Activated T-cell treated with anti-CD3 and anti-CD28 coated beads, Interleukin-2, amount 50 U/mL, for 72 hours (primary cell): Measurements from ENCODE around the gene DGKB. TPM values are rescaled to one million over a fixed set of nuclear protein-coding genes. Genes with fewer than 3 reads are reported as not detected.

ENCODE experiments used
- ATAC-seq, 2 donors: fragments of 150-1000 bp; cut with Tn5 transposase; replicated peaks in 1 of 2; 2 replicates each; pipeline ENCODE4 v1.10.0; 2021; ENCODE audit warnings: moderate library complexity in 2 of 2, mild to moderate bottlenecking in 1 of 2
- DNase-seq, 2 donors: peaks; one replicate each; pipeline ENCODE4 v3.0.0; 2021 to 2022; ENCODE audit warnings: mixed read lengths in 1 of 2
- H3K27ac Mint-ChIP-seq: one replicate; pipeline ENCODE4 v1.8.0; 2022; ENCODE audit warnings: mild to moderate bottlenecking, moderate library complexity, mixed read lengths
- H3K27me3 Mint-ChIP-seq: one replicate; pipeline ENCODE4 v1.8.0; 2022; ENCODE audit warnings: low read depth, mixed read lengths
- H3K36me3 Mint-ChIP-seq, 2 donors: one replicate each; pipeline ENCODE4 v1.8.0; 2022; ENCODE audit warnings: mixed read lengths in 2 of 2, mild to moderate bottlenecking in 1 of 2; ENCODE audit not compliant: insufficient read depth in 2 of 2
- H3K4me1 Mint-ChIP-seq: one replicate; pipeline ENCODE4 v1.8.0; 2022; ENCODE audit warnings: low read depth, mixed read lengths
- H3K4me3 Mint-ChIP-seq, 2 donors: one replicate each; pipeline ENCODE4 v1.8.0; 2022; ENCODE audit warnings: mild to moderate bottlenecking in 2 of 2, mixed read lengths in 2 of 2, moderate library complexity in 2 of 2
- H3K9me3 Mint-ChIP-seq, 2 donors: one replicate each; pipeline ENCODE4 v1.8.0; 2022; ENCODE audit warnings: mixed read lengths in 2 of 2
- total RNA-seq, 2 donors: library from RNA; stranded (reverse); gene quantifications; one replicate each; pipeline ENCODE4 v1.2.3, GENCODE V29; 2022

DGKB gene
- total RNA-seq, 2 donors from 2014 or later, result not detected

DNA sequence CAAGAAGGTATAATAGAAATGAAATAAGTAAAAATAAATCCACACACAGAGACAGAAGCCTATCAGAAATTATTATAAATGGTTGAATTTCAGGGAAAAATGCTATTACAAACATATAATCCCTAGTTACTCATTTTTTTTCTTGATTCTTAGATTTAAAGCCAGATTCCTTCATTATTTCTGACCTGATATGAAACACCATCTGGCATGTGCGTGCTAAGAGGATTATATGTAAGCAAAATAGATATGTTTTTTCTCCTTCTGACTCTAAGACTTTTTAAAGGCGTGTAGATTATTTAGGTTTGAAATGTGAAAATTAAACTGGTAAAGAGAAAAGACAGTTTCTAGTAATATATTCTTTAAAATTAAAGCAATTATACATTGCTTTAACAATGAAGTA, 676.4 kb downstream of the DGKB start:
- ATAC-seq, result no peak
- Mint-ChIP-seq H3K27ac (no peak overlapping the region), H3K4me3 (no peak overlapping the region), H3K36me3 (no peaks in the 10 kb centered on the region), H3K9me3 (peaks cover 2 to 5% of the 10 kb centered on the region in 2 donors), H3K4me1 (no peaks in the 10 kb centered on the region), H3K27me3 (no peaks in the 10 kb centered on the region)
- no peak for DNase-seq

DNA sequence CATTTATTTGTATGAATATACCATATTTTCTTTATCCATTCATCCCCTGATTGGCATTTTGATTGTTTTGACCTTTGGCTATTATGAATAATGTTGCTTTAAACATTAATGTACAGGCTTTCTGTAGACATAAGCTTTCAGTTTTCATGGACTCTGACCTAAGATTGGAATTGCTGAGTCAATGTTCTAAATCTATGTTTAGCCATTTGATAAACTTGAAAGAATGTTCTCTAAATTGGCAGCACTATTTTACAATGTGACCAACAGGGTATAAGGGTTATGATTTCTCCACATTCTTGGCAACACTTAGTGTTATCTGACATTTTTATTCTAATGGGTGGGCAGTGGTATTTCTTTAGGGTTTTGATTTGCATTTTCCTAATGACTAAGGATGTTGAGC, 683.4 kb downstream of the DGKB start:
- Mint-ChIP-seq H3K36me3 (no peaks in the 10 kb centered on the region), H3K9me3 (no peaks in the 10 kb centered on the region), H3K4me1 (no peaks in the 10 kb centered on the region), H3K27me3 (no peaks in the 10 kb centered on the region), H3K27ac (no peak overlapping the region), H3K4me3 (no peak overlapping the region)
- DNase-seq (no peak), ATAC-seq (no peak)

DNA sequence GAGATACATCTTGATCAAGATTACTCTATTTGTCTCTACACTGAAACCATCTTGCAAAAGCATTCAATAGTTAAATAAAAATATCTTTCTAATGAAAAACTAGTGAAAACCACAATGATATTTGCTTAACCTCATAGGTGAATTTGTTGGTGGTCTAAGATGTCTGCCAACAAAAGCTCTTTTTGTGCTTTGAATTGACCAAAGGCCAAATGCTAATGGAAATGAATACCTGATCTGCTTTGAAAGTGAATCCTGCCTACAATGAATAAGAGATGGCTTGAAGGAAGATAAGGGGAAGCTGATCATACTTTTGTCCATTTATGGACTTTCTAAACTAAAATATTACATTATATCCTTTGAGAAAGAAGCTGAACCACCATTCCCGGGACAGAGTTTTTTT, 684.2 kb downstream of the DGKB start:
- Mint-ChIP-seq H3K9me3 (no peaks in the 10 kb centered on the region), H3K4me1 (no peaks in the 10 kb centered on the region), H3K4me3 (no peak overlapping the region), H3K27ac (no peak overlapping the region), H3K27me3 (no peaks in the 10 kb centered on the region), H3K36me3 (no peaks in the 10 kb centered on the region)
- no peak for DNase-seq
- no peak for ATAC-seq

DNA sequence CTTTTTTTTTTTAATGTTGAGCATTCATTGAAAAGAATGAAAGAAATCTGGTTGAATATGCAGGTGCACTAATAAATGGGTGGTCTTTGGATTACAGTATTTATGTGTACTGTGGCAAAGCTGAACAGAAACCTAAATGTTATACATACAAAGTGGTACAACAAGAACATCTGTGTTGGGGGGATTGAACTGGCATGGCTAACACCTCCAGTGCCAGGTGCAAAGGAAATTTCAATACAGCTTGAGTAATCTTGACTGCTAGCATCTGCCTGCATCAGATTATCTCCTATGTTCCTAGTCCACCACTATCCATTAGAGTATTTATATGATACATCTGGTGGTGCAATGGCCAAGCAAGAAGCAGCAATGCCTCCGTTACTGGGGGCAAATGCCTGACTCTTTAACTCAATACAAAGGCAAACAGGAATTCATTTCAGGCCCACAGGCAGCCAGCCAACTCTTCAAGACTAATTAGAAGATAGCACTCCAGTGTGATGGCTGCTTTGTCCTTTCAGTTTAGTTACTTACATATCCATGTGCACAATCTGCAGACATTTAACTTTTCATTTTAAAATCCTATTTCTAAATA, 692.6 kb downstream of the DGKB start:
- ATAC-seq, result no peak
- no peak for DNase-seq
- Mint-ChIP-seq H3K9me3 (peaks cover 0 to 4% of the 10 kb centered on the region in 2 donors), H3K4me1 (no peaks in the 10 kb centered on the region), H3K27me3 (no peaks in the 10 kb centered on the region), H3K36me3 (no peaks in the 10 kb centered on the region), H3K4me3 (no peak overlapping the region), H3K27ac (no peak overlapping the region)

DNA sequence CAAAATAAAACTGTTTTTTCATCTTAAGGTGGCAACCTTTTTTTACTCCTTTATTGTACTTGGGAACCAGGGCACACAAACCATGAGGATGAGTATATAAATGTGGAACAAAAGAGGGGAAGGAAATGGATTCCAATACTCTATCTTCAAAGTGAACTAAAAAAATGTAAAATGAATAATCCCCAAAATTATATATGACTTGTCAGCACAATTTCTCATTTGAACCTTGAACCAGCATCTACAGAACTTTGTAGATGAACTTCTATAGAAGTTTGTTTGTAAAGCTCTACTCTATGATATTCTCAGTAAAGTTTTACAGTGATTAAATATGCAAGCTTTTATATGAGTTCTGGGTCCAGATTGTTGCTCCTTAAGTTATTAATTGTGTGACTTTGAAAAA, 694.8 kb downstream of the DGKB start:
- Mint-ChIP-seq H3K27ac (no peak overlapping the region), H3K4me3 (no peak overlapping the region), H3K36me3 (no peaks in the 10 kb centered on the region), H3K4me1 (no peaks in the 10 kb centered on the region), H3K9me3 (peaks cover 0 to 4% of the 10 kb centered on the region in 2 donors), H3K27me3 (no peaks in the 10 kb centered on the region)
- no peak for ATAC-seq
- DNase-seq, result no peak

DNA sequence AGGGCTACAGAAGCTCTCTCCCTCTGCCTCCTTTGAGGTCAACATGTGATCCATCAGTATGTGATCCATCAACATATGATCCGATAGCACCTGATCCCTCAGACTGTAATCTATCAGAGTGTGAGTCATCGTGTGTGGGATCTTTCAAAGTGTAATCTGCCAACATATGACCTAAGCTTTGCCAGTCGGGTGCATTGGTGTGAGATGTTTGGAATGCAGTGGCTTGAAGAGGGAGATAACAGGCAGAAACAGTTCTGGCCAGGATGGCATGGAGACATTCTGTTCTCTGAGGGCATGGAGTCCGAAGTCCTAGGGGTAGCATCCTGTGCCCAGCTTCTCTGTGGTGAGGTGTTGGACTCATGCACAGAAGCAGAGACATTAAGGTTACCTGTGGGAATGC, 695.4 kb downstream of the DGKB start:
- peaks cover 0 to 2% of the 10 kb centered on the region in 2 donors for H3K9me3 Mint-ChIP-seq
- H3K27ac Mint-ChIP-seq, result no peak overlapping the region
- no peaks in the 10 kb centered on the region for H3K27me3 Mint-ChIP-seq
- H3K4me1 Mint-ChIP-seq, result no peaks in the 10 kb centered on the region
- DNase-seq (no peak), ATAC-seq (no peak)
- no peaks in the 10 kb centered on the region for H3K36me3 Mint-ChIP-seq
- no peak overlapping the region for H3K4me3 Mint-ChIP-seq

DNA sequence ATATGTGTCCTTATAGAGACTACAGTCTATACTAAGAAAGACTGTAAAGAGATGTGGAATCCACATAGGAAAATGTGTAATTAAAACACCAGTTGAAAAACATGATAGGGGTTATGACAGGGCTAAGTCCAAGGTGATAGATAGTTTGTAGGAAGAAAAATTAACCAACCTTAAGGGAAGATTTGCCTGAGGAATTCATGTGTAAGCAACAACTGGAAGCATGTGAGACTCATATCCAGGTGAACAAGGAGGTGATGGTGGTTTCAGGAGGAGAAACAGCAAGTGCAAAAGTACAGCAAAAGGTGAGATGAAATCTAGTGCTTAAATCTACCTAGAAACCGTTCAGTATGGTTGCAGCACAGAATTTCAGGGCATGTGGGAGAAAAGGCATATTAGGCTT, 696.4 kb downstream of the DGKB start:
- Mint-ChIP-seq H3K36me3 (no peaks in the 10 kb centered on the region), H3K9me3 (peaks cover 0 to 2% of the 10 kb centered on the region in 2 donors), H3K27me3 (no peaks in the 10 kb centered on the region), H3K4me1 (no peaks in the 10 kb centered on the region), H3K4me3 (no peak overlapping the region), H3K27ac (no peak overlapping the region)
- DNase-seq, result no peak
- no peak for ATAC-seq

DNA sequence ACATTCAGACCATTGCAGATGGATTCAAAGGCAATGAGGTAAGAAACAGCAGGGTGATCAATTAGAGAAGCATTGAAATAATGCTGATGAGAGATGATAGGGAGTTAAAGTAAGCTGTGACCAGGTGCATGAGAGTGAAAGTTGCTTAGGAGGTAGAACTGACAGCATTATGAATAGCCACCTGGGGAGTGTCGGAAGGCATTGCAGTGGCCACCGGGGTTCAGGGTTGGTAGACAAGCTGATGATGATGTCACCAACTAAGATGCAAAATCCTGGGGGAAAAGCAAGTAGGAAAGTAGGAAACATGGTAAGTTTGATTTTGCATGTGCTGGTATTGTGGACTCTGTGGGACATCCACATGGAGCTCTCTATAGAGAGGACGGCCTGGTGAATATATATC, 701.2 kb downstream of the DGKB start:
- H3K36me3 Mint-ChIP-seq, result peaks cover 0 to 2% of the 10 kb centered on the region in 2 donors
- H3K27me3 Mint-ChIP-seq, result no peaks in the 10 kb centered on the region
- DNase-seq (no peak), ATAC-seq (no peak)
- no peak overlapping the region for H3K27ac Mint-ChIP-seq
- no peak overlapping the region for H3K4me3 Mint-ChIP-seq
- no peaks in the 10 kb centered on the region for H3K4me1 Mint-ChIP-seq
- H3K9me3 Mint-ChIP-seq, result peaks cover 0 to 5% of the 10 kb centered on the region in 2 donors

DNA sequence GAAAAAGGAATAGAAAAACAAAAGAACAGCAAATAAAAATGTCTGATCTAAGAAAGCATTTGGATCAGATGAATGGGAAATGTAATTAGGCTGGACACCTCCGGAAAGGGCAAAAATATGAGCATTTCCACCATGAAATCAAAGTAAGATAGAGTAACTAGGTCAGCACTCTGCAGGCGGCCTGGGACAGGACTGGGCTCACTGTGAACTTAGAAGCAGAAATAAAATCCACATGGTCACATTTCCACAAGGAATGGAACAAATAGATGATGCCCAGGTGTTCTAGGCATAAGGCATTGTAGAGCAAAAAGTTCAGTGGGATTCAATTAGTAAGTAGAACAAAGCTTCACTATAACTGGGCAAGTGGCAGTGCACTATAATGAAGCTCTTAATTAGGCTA, 703.2 kb downstream of the DGKB start:
- Mint-ChIP-seq H3K9me3 (peaks cover 0 to 5% of the 10 kb centered on the region in 2 donors), H3K4me1 (no peaks in the 10 kb centered on the region), H3K36me3 (peaks cover 0 to 2% of the 10 kb centered on the region in 2 donors), H3K4me3 (no peak overlapping the region), H3K27ac (no peak overlapping the region), H3K27me3 (no peaks in the 10 kb centered on the region)
- no peak for ATAC-seq
- no peak for DNase-seq

DNA sequence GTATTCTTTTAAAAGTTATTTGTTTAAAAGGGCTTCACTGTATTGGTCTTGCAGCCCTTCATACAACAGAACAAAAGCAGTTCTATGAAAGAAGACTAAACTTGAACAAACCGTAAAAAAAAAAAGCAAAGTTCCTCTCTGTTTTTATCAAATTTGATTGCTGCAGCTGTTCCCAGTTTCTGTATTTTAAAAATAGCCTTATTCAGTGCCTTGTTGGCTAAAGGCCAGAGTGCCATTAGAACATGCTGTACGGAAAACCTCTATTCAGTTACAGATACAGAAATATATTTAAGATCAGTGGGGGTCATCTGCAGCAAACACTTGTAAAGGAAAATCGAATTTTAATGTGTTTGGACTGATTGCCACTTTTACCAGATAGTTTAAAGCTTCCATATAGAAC, 705.3 kb downstream of the DGKB start:
- no peak overlapping the region for H3K4me3 Mint-ChIP-seq
- H3K36me3 Mint-ChIP-seq, result peaks cover 0 to 2% of the 10 kb centered on the region in 2 donors
- H3K27me3 Mint-ChIP-seq, result no peaks in the 10 kb centered on the region
- DNase-seq, result no peak
- H3K9me3 Mint-ChIP-seq, result peaks cover 0 to 5% of the 10 kb centered on the region in 2 donors
- no peak for ATAC-seq
- no peaks in the 10 kb centered on the region for H3K4me1 Mint-ChIP-seq
- no peak overlapping the region for H3K27ac Mint-ChIP-seq

DNA sequence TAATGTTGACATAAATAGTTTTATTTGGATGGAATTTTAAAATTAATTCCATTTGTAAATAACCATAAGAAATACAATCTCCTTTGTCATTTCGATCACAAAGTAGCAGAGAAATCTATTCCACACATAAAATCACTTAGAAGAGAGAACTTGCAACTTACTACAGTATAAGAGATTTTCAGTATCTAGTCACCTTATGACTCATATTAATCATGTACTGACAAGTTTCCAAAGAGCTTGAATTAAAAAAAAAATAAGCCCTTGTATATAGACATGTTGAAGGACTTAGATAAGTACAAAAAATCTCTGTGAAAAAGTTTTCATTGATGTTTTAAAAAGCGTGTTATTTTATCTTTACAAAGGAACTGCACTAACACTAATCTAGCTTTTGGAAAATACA, 706.0 kb downstream of the DGKB start:
- Mint-ChIP-seq H3K9me3 (peaks cover 0 to 5% of the 10 kb centered on the region in 2 donors), H3K4me1 (no peaks in the 10 kb centered on the region), H3K27me3 (no peaks in the 10 kb centered on the region), H3K27ac (no peak overlapping the region), H3K4me3 (no peak overlapping the region), H3K36me3 (peaks cover 0 to 2% of the 10 kb centered on the region in 2 donors)
- DNase-seq, result no peak
- no peak for ATAC-seq

DNA sequence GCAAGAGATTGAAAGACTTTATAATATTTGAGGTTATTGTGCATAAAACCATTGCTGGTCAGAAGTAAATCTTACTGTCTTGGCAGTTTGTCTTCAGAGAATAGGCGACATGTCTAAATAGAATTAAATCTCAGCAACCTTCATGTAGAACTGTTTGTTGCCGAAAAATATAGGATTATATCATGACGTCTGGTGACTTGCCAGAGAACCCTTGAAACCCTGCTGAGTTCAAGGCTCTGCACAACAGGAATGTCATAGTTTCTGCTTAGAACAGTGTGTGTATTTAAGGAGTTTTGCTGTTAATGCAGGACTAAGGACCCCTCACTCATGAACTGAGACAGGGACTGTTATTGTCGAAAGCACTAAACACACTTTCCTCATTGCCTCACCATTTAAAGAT, 706.7 kb downstream of the DGKB start:
- H3K4me3 Mint-ChIP-seq, result no peak overlapping the region
- no peaks in the 10 kb centered on the region for H3K27me3 Mint-ChIP-seq
- H3K36me3 Mint-ChIP-seq, result peaks cover 0 to 2% of the 10 kb centered on the region in 2 donors
- DNase-seq (no peak), ATAC-seq (no peak)
- peaks cover 0 to 5% of the 10 kb centered on the region in 2 donors for H3K9me3 Mint-ChIP-seq
- no peaks in the 10 kb centered on the region for H3K4me1 Mint-ChIP-seq
- no peak overlapping the region for H3K27ac Mint-ChIP-seq

DNA sequence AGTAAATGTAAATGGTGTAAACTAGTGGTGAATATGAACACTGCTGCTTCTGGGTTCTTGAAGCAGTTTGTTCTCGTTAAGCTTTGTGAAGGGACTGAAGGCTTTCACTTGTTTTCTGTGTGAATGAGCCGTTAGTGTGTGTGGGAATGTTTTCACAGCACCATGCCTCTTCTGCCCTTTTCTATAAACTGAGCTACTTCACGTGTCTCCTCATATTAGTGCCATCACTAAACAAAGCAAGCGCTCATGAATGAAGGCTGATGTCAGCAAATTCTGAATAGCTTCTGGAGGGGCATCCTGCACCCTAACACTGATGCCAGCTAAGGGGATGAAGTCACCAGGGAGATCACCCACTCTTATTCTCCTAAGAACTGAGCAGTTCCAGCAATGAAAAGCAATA, 707.5 kb downstream of the DGKB start:
- peaks cover 1 to 5% of the 10 kb centered on the region in 2 donors for H3K9me3 Mint-ChIP-seq
- peaks cover 0 to 2% of the 10 kb centered on the region in 2 donors for H3K36me3 Mint-ChIP-seq
- H3K27ac Mint-ChIP-seq, result no peak overlapping the region
- H3K27me3 Mint-ChIP-seq, result no peaks in the 10 kb centered on the region
- H3K4me3 Mint-ChIP-seq, result no peak overlapping the region
- no peaks in the 10 kb centered on the region for H3K4me1 Mint-ChIP-seq
- no peak for ATAC-seq
- no peak for DNase-seq

DNA sequence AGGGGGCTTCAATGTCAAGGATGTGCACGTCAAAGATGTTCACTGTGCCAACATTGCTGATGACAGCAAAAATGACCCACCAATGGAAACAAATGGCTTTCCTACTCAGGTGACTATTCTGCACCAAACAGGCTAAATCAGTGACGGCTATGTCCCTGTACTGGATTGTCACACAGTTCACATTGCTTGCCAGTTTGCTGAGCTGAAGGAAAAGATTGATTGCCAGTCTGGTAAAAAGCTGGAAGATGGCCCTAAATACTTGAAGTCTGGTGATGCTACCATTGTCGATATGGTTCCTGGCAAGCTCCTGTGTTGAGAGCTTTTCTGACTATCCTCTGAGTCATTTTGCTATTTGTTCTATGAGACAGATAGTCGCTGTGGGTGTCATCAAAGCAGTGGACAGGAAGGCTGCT, 710.9 kb downstream of the DGKB start:
- Mint-ChIP-seq H3K9me3 (peaks cover 3 to 11% of the 10 kb centered on the region in 2 donors), H3K27me3 (no peaks in the 10 kb centered on the region), H3K4me1 (no peaks in the 10 kb centered on the region), H3K4me3 (no peak overlapping the region), H3K36me3 (no peaks in the 10 kb centered on the region), H3K27ac (no peak overlapping the region)
- DNase-seq, result no peak
- no peak for ATAC-seq
